DLD1 (cell line): ENCODE results near the gene TANK.
"Not testable (repeated sequence)": the region's sequence is repeated elsewhere in the genome, so short reads cannot be mapped to it uniquely, and the experiment has no call there.

ENCODE experiments used
- in situ Hi-C: cut with HindIII; loops from 2 replicates; pipeline ENCODE4 v1.10.0; 2017; ENCODE audit warnings: low sequenced_read_pairs

The TANK gene

GRCh38 chr2:161257123-161257952 lies 97.1 kb downstream of the TANK start:
- in situ Hi-C loops = no loop called here

- in situ Hi-C loops = no loop called here
Observed at GRCh38 chr2:161265874-161266273, 105.6 kb downstream of the TANK start.

- in situ Hi-C loops = no loop called here
Observed at GRCh38 chr2:161269111-161269510, 108.9 kb downstream of the TANK start.

- in situ Hi-C loops = no loop called here
Observed at GRCh38 chr2:161273038-161273760, 113.0 kb downstream of the TANK start.

GRCh38 chr2:161278564-161279229 lies 118.5 kb downstream of the TANK start:
- in situ Hi-C loops = not testable (repeated sequence)

GRCh38 chr2:161279230-161279815 lies 119.1 kb downstream of the TANK start:
- in situ Hi-C loops = not testable (repeated sequence)

GRCh38 chr2:161280906-161281323 lies 120.7 kb downstream of the TANK start:
- in situ Hi-C loops = not testable (repeated sequence)

GRCh38 chr2:161281615-161282310 lies 121.5 kb downstream of the TANK start:
- in situ Hi-C loops = not testable (repeated sequence)

GRCh38 chr2:161282311-161282644 lies 122.0 kb downstream of the TANK start:
- in situ Hi-C loops = not testable (repeated sequence)

GRCh38 chr2:161283926-161284325 lies 123.7 kb downstream of the TANK start:
- in situ Hi-C loops = no loop called here
